Measurements from ENCODE around the gene TAF11L7. TPM values are rescaled to one million over a fixed set of nuclear protein-coding genes. Genes with fewer than 3 reads are reported as not detected.
"Not testable (repeated sequence)": the region's sequence is repeated elsewhere in the genome, so short reads cannot be mapped to it uniquely, and the experiment has no call there.

The TAF11L7 gene
- not detected for total RNA-seq
- long read RNA-seq: 0 reads

DNA sequence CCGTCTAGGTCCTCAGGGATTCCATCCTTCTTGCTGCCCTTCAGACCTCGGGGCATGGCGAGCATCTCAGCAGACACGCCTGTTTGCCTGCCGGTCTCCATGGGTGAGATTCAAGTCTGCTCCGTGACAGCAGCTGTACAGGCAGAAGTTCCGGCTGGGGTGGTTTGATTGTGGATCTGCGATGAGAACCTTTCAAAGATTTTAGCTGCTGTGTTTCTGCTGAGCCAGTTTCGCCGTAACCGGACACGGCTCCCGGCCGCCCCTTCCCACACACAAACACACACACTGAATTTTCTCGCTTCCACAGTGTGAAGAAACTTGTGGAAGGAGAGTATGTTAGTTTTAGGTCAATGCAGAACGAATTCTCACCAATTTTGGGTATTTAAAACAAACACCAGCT, at the start of gene TAF11L7:
Gene TAF11L7 (minus strand): TSS at position 101 of the 400 bp plus-strand sequence.
- ATAC-seq; H3K36me3 ChIP-seq; intact Hi-C loops (cut with DNase I); H3K27ac ChIP-seq; DNase-seq; H3K9me3 ChIP-seq; H3K27me3 ChIP-seq (ENCODE audit: low read depth); H3K4me3 ChIP-seq; H3K4me1 ChIP-seq: not testable (repeated sequence)

DNA sequence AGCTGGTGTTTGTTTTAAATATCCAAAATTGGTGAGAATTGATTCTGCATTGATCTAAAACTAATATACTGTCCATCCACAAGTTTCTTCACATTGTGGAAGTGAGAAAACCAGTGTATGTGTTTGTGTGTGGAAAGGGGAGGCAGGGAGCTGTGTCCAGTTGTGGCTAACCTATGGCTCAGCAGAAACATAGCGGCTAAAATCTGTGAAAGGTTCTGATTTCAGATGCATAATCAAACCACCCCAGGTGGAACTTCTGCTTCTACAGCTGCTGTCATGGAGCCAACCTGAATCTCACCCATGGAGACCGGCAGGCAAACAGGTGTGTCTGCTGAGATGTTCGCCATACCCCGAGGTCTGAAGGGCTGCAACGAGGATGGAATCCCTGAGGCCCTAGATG, 48.6 kb upstream of the TAF11L7 start, which contains the start of gene TAF11L14:
Gene TAF11L14 (plus strand): TSS at position 301 of the 400 bp plus-strand sequence.
- Histone ChIP-seq H3K9me3 (no peaks in the 10 kb centered on the region), H3K36me3 (no peaks in the 10 kb centered on the region), H3K4me3 (no peak within 1 kb of the TSS), H3K27me3 (ENCODE audit: low read depth) (no peaks in the 10 kb centered on the region), H3K27ac (no peak within 1 kb of the TSS), H3K4me1 (no peaks in the 10 kb centered on the region)
- DNase-seq (no peak), ATAC-seq (no peak)
- intact Hi-C loops (cut with DNase I): no loop called here
- TF ChIP-seq, protein P1, sequence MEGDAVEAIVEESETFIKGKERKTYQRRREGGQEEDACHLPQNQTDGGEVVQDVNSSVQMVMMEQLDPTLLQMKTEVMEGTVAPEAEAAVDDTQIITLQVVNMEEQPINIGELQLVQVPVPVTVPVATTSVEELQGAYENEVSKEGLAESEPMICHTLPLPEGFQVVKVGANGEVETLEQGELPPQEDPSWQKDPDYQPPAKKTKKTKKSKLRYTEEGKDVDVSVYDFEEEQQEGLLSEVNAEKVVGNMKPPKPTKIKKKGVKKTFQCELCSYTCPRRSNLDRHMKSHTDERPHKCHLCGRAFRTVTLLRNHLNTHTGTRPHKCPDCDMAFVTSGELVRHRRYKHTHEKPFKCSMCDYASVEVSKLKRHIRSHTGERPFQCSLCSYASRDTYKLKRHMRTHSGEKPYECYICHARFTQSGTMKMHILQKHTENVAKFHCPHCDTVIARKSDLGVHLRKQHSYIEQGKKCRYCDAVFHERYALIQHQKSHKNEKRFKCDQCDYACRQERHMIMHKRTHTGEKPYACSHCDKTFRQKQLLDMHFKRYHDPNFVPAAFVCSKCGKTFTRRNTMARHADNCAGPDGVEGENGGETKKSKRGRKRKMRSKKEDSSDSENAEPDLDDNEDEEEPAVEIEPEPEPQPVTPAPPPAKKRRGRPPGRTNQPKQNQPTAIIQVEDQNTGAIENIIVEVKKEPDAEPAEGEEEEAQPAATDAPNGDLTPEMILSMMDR (IDR thresholded peaks at IDR 0.05): no peak

DNA sequence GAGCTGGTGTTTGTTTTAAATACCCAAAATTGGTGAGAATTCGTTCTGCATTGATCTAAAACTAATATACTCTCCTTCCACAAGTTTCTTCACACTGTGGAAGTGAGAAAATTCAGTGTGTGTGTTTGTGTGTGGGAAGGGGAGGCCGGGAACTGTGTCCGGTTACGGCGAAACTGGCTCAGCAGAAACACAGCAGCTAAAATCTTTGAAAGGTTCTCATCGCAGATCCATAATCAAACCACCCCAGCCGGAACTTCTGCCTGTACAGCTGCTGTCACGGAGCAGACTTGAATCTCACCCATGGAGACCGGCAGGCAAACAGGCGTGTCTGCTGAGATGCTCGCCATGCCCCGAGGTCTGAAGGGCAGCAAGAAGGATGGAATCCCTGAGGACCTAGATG, 46.2 kb upstream of the TAF11L7 start, which contains the start of gene TAF11L13:
Gene TAF11L13 (plus strand): TSS at position 301 of the 400 bp plus-strand sequence.
- H3K27ac ChIP-seq; H3K36me3 ChIP-seq; H3K9me3 ChIP-seq; H3K27me3 ChIP-seq (ENCODE audit: low read depth); ATAC-seq; H3K4me3 ChIP-seq; DNase-seq; intact Hi-C loops (cut with DNase I); H3K4me1 ChIP-seq: not testable (repeated sequence)

DNA sequence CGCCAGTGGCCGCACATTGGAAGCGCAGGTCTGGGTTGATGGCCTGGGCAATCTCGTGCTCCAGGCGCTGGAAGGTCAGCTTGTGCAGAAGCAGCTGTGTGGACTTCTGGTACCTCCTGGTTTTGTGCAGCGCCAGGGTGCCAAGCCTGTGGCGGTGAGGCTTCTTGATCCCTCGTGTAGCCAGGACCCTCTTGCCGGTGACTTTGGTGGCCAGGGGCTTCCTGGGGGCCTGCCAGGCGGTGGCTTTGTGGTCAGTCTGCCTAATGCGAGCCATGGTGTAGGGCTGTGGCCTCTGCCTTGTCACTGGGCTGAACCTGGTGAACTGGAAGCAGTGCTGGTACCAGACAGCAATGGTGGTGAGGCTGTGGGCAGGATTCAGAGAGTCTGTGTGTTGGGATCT, 40.1 kb upstream of the TAF11L7 start:
- no peak for DNase-seq
- Histone ChIP-seq H3K36me3 (no peaks in the 10 kb centered on the region), H3K27ac (no peak overlapping the region), H3K9me3 (no peaks in the 10 kb centered on the region), H3K4me3 (no peak overlapping the region), H3K4me1 (no peaks in the 10 kb centered on the region), H3K27me3 (ENCODE audit: low read depth) (no peaks in the 10 kb centered on the region)
- ATAC-seq: no peak
- intact Hi-C loops (cut with DNase I): no loop called here
- TF ChIP-seq, protein P1 (IDR thresholded peaks at IDR 0.05): no peak

DNA sequence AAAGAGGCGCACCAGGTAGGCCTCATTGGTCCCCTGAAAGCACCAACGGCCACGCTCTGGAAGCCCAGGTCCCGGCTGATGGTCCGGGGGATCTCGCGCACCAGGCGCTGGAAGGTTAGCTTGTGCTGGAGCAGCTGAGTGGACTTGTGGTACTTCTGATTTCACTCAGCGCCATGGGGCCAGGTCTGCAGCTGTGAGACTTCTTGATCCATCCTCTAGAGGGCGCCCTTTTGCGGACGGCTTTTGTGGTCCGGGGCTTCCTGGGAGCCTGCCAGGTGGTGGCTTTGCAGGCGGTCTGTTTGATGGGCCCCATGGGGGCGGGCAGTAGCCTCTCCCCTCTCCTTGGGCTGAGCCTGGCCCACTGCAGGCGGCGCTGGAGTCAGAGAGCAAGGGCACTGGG, 35.1 kb upstream of the TAF11L7 start:
- Histone ChIP-seq H3K4me1 (no peaks in the 10 kb centered on the region), H3K27me3 (ENCODE audit: low read depth) (no peaks in the 10 kb centered on the region), H3K36me3 (no peaks in the 10 kb centered on the region), H3K27ac (no peak overlapping the region), H3K4me3 (no peak overlapping the region), H3K9me3 (no peaks in the 10 kb centered on the region)
- TF ChIP-seq, protein P1 (IDR thresholded peaks at IDR 0.05): no peak
- ATAC-seq (no peak), DNase-seq (no peak)
- intact Hi-C loops (cut with DNase I): no loop called here

DNA sequence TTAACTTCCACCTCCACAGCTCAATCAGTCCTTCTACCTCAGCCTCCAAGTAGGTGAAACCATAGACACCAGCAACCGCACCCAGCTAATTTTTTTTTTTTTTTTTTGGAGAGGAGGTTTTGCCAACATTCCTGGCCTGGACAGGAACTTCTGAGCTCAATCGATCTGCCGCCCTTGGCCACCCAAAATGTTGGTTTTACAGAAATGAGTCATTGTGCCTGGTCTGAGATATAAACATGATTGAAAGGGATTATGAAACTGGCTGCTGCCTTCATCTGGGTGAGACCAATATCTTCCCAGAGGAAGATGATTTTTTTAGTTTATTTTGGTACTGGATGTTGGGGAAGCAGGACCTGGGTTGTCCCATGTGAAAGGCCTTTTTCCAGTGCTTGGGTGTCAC, 33.8 kb upstream of the TAF11L7 start:
- no peak overlapping the region for H3K27ac ChIP-seq
- ATAC-seq: no peak
- no peaks in the 10 kb centered on the region for H3K27me3 ChIP-seq (ENCODE audit: low read depth)
- intact Hi-C loops (cut with DNase I): no loop called here
- no peak for DNase-seq
- H3K4me3 ChIP-seq: no peak overlapping the region
- H3K9me3 ChIP-seq: no peaks in the 10 kb centered on the region
- no peaks in the 10 kb centered on the region for H3K36me3 ChIP-seq
- TF ChIP-seq, protein P1 (IDR thresholded peaks at IDR 0.05): no peak
- H3K4me1 ChIP-seq: no peaks in the 10 kb centered on the region

Measured in lower lobe of right lung (tissue), 2 donors.